K562 (cell line): ENCODE results near the gene MYRIP.

Source experiments
- BMI1 ChIP-seq: fragments of 150-350 bp; IDR thresholded peaks from 2 replicates; pipeline ENCODE4 v1.6.1; 2014; ENCODE audit warnings: low read length
- KAT7 ChIP-seq: sonication (generic); formaldehyde crosslinking; IDR thresholded peaks from 2 replicates; pipeline ENCODE4 v1.8.0; 2022; ENCODE audit warnings: missing genetic modification reagents, mild to moderate bottlenecking, borderline replicate concordance

DNA sequence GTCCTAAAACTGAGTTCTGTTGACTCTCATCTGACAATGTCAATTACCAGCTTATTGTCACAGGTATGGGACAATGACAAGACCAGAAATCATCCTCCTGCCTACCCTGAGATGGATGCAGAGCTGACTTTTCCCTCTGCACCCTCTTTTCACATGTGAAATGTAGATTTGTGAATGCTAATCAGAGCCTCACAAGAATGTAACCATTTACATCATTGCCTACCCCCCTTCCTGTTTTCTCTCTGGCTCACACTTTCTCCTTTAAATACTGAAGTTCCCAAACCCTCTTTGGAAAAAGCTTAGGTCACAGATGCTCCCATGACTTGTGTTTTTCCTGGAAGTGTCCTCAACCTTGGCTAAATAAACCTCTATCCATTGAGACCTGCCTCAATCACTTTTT is 228.2 kb downstream of the MYRIP start:
- TF ChIP-seq KAT7 (CRISPR knock-in tag) (no peak), BMI1 (no peak)
